Mesothelial cell of epicardium (in vitro differentiated cells): ENCODE measurements around the gene DNAJC8. TPM values are rescaled to one million over a fixed set of nuclear protein-coding genes. Genes with fewer than 3 reads are reported as not detected.

Experiments used
- DNase-seq, 2 experiments: peaks; one replicate each; pipeline ENCODE4 v3.0.0; 2021; ENCODE audit warnings: low spot score in 2 of 2; ENCODE audit not compliant: unreplicated experiment in 2 of 2
- H3K27ac Mint-ChIP-seq: 2 replicates; pipeline ENCODE4 v1.8.0; 2021; ENCODE audit warnings: mixed read lengths
- H3K27me3 Mint-ChIP-seq: 2 replicates; pipeline ENCODE4 v1.8.0; 2021; ENCODE audit warnings: low read depth, mixed read lengths
- H3K36me3 Mint-ChIP-seq: 2 replicates; pipeline ENCODE4 v1.8.0; 2021; ENCODE audit warnings: mixed read lengths
- H3K4me1 Mint-ChIP-seq: 2 replicates; pipeline ENCODE4 v1.8.0; 2021; ENCODE audit warnings: mixed read lengths
- H3K4me3 Mint-ChIP-seq: 2 replicates; pipeline ENCODE4 v1.8.0; 2021; ENCODE audit warnings: mild to moderate bottlenecking, moderate library complexity, mixed read lengths
- H3K9me3 Mint-ChIP-seq: 2 replicates; pipeline ENCODE4 v1.8.0; 2021; ENCODE audit warnings: mixed read lengths
- CTCF ChIP-seq: fragments of 200-600 bp; sonication (generic); IDR thresholded peaks from one replicate; pipeline ENCODE4 v1.5.0; 2021; ENCODE audit warnings: antibody characterized with exemption; ENCODE audit not compliant: unreplicated experiment
- total RNA-seq: library from RNA; stranded (reverse); gene quantifications from 3 replicates; pipeline ENCODE4 v1.2.1, GENCODE V29; 2021

Gene DNAJC8
- total RNA-seq, 1 donor from 2014 or later: 79.7 TPM

- no peak for DNase-seq
- Mint-ChIP-seq H3K4me3 (no peak overlapping the region), H3K27ac (no peak overlapping the region), H3K27me3 (no peaks in the 10 kb centered on the region), H3K36me3 (no peaks in the 10 kb centered on the region), H3K9me3 (no peaks in the 10 kb centered on the region), H3K4me1 (peaks cover 6% of the 10 kb centered on the region)
- no peak for TF ChIP-seq CTCF
Measured at GRCh38 chr1:28160782-28161266, 72.0 kb downstream of the DNAJC8 start.

GRCh38 chr1:28159680-28160079 is 73.1 kb downstream of the DNAJC8 start:
- Mint-ChIP-seq H3K4me3 (no peak overlapping the region), H3K9me3 (no peaks in the 10 kb centered on the region), H3K36me3 (no peaks in the 10 kb centered on the region), H3K27ac (no peak overlapping the region), H3K4me1 (peaks cover 6% of the 10 kb centered on the region), H3K27me3 (no peaks in the 10 kb centered on the region)
- no peak for TF ChIP-seq CTCF
- DNase-seq: no peak

- Mint-ChIP-seq H3K36me3 (no peaks in the 10 kb centered on the region), H3K4me1 (peaks cover 6% of the 10 kb centered on the region), H3K27ac (no peak overlapping the region), H3K4me3 (no peak overlapping the region), H3K27me3 (no peaks in the 10 kb centered on the region), H3K9me3 (no peaks in the 10 kb centered on the region)
- no peak for DNase-seq
- no peak for TF ChIP-seq CTCF
Measured at GRCh38 chr1:28159243-28159642, 73.6 kb downstream of the DNAJC8 start.

- Mint-ChIP-seq H3K9me3 (no peaks in the 10 kb centered on the region), H3K4me1 (peaks cover 4% of the 10 kb centered on the region), H3K27me3 (no peaks in the 10 kb centered on the region), H3K27ac (no peak overlapping the region), H3K36me3 (no peaks in the 10 kb centered on the region), H3K4me3 (no peak overlapping the region)
- DNase-seq: no peak
- no peak for TF ChIP-seq CTCF
Measured at GRCh38 chr1:28157894-28158293, 74.9 kb downstream of the DNAJC8 start.

- no peaks in the 10 kb centered on the region for H3K36me3 Mint-ChIP-seq
- H3K27me3 Mint-ChIP-seq: no peaks in the 10 kb centered on the region
Measured at GRCh38 chr1:28156821-28157220, 76.0 kb downstream of the DNAJC8 start.

More at GRCh38 chr1:28156821-28157220, 76.0 kb downstream of the DNAJC8 start:
- no peaks in the 10 kb centered on the region for H3K9me3 Mint-ChIP-seq
- H3K4me3 Mint-ChIP-seq: no peak overlapping the region
- no peak overlapping the region for H3K27ac Mint-ChIP-seq
- no peak for TF ChIP-seq CTCF
- DNase-seq: no peak
- H3K4me1 Mint-ChIP-seq: peaks cover 4% of the 10 kb centered on the region
